ENCODE measurements around the gene MORN1. TPM values are rescaled to one million over a fixed set of nuclear protein-coding genes. Genes with fewer than 3 reads are reported as not detected.
A peak's percentile ranks its signal among the peaks of the same experiment; 100 is the strongest.

Gene MORN1
- total and polyA plus RNA-seq, 9 of the 15 experiments (the other 6 are each of a cell fraction or from before 2014, with no cell fraction given) = 0.24 to 9.3 (median 4.2) TPM

- peak; percentile 32; the same call in 1 of the 2 replicates for TF ChIP-seq ZNF407 (IDR thresholded peaks at IDR 0.05; ENCODE audit: low read depth)
- TF ChIP-seq, protein P1, sequence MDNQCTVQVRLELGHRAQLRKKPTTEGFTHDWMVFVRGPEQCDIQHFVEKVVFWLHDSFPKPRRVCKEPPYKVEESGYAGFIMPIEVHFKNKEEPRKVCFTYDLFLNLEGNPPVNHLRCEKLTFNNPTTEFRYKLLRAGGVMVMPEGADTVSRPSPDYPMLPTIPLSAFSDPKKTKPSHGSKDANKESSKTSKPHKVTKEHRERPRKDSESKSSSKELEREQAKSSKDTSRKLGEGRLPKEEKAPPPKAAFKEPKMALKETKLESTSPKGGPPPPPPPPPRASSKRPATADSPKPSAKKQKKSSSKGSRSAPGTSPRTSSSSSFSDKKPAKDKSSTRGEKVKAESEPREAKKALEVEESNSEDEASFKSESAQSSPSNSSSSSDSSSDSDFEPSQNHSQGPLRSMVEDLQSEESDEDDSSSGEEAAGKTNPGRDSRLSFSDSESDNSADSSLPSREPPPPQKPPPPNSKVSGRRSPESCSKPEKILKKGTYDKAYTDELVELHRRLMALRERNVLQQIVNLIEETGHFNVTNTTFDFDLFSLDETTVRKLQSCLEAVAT (IDR thresholded peaks at IDR 0.05) = 0 out of 4 replicates have a peak, but pooled peaks of 1 of the 2 experiments have one; percentile 17
Measured at GRCh38 chr1:2327162-2327561, 64.2 kb downstream of the MORN1 start (continued).

All from K562 (cell line).